SK-N-SH treated with all-trans-retinoic acid at 6 μM for 48 hours (cell line): ENCODE measurements around the gene TAF1C.

Experiments used
- CSDC2 ChIP-seq: fragments of 250-450 bp; sonication (Bioruptor Pico); IDR thresholded peaks from 2 replicates; pipeline ENCODE4 v1.5.0; 2020; ENCODE audit warnings: mild to moderate bottlenecking, moderate library complexity
- RARB ChIP-seq: fragments of 250-450 bp; sonication (Bioruptor Pico); IDR thresholded peaks from 2 replicates; pipeline ENCODE4 v1.8.0; 2021; ENCODE audit warnings: mild to moderate bottlenecking, moderate library complexity
- SNAI2 ChIP-seq: fragments of 250-450 bp; sonication (Bioruptor Pico); IDR thresholded peaks from 2 replicates; pipeline ENCODE4 v1.5.0; 2020; ENCODE audit warnings: mild to moderate bottlenecking, moderate library complexity
- TCF4 ChIP-seq: fragments of 250-450 bp; sonication (Bioruptor Pico); IDR thresholded peaks from 2 replicates; pipeline ENCODE4 v1.8.0; 2021; ENCODE audit warnings: mild to moderate bottlenecking, moderate library complexity, borderline replicate concordance
- ZFP3 ChIP-seq: fragments of 250-450 bp; sonication (Bioruptor Pico); IDR thresholded peaks from 2 replicates; pipeline ENCODE4 v1.5.0; 2020; ENCODE audit warnings: mild to moderate bottlenecking, moderate library complexity
- ZNF8 ChIP-seq: fragments of 450-650 bp; formaldehyde crosslinking; IDR thresholded peaks from 2 replicates; pipeline ENCODE4 v1.5.0; 2020; ENCODE audit warnings: mild to moderate bottlenecking, moderate library complexity
- TF ChIP-seq, protein P1 (sequence below): fragments of 250-450 bp; sonication (Bioruptor Pico); IDR thresholded peaks from 2 replicates; pipeline ENCODE4 v1.8.0; 2020; ENCODE audit warnings: mild to moderate bottlenecking, moderate library complexity, borderline replicate concordance

DNA sequence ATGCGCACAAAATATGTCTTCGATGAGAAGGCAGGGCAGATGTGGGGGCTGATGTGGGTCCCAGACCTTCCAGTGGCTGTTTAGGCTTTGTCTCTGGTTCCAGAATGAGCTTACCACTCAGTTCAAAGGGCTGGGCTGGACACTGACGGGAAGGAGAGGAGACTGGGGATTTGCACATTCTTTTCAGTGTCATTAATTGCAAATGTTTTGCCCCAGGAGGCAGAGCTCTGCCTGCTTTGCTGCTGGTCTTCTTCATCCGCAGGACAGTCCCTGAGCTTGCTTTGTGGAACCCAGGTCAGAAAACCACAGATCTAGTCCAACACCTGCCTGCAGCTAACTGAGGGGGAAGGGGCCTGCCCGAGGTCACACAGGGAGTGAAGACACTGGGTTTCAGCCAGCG lies 32.1 kb upstream of the TAF1C start:
- TF ChIP-seq RARB (CRISPR knock-in tag), result no peak
- no peak for TF ChIP-seq ZFP3 (CRISPR knock-in tag)
- TF ChIP-seq CSDC2 (CRISPR knock-in tag), result no peak
- no peak for TF ChIP-seq TCF4 (CRISPR knock-in tag)
- no peak for TF ChIP-seq ZNF8 (CRISPR knock-in tag)
- no peak for TF ChIP-seq SNAI2 (CRISPR knock-in tag)
- TF ChIP-seq, protein P1, sequence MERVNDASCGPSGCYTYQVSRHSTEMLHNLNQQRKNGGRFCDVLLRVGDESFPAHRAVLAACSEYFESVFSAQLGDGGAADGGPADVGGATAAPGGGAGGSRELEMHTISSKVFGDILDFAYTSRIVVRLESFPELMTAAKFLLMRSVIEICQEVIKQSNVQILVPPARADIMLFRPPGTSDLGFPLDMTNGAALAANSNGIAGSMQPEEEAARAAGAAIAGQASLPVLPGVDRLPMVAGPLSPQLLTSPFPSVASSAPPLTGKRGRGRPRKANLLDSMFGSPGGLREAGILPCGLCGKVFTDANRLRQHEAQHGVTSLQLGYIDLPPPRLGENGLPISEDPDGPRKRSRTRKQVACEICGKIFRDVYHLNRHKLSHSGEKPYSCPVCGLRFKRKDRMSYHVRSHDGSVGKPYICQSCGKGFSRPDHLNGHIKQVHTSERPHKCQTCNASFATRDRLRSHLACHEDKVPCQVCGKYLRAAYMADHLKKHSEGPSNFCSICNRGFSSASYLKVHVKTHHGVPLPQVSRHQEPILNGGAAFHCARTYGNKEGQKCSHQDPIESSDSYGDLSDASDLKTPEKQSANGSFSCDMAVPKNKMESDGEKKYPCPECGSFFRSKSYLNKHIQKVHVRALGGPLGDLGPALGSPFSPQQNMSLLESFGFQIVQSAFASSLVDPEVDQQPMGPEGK (CRISPR knock-in tag), result no peak
